Raji (cell line): ENCODE data around the gene ATG13.
A peak's percentile ranks its signal among the peaks of the same experiment; 100 is the strongest.

Source experiments
- POLR2A ChIP-seq: IDR thresholded peaks from 2 replicates; pipeline ENCODE4 v1.6.1; 2011; ENCODE audit warnings: low read depth, low read length, control low read depth; ENCODE audit not compliant: insufficient read depth

Gene ATG13

DNA sequence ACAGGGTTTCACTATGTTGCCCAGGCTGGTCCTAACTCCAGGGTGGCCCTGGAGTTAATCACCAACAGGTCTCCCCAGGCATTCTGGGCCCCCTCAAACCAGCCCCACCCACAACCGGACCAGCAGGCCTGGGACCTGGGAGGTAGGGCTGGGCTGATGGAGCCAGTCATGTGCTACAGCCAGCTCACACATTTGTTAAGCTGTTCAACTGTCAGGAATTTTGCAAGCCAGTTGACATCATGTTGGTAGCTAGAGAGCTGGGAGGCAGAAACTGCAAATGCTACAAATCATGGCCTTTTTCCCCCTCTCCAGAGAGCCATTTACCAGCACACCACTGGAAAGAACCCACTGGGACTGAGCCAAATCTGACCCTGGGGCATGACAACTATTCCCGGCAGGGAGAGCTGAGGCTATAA lies 76.3 kb downstream of the ATG13 start:
- TF ChIP-seq POLR2A: no peak

DNA sequence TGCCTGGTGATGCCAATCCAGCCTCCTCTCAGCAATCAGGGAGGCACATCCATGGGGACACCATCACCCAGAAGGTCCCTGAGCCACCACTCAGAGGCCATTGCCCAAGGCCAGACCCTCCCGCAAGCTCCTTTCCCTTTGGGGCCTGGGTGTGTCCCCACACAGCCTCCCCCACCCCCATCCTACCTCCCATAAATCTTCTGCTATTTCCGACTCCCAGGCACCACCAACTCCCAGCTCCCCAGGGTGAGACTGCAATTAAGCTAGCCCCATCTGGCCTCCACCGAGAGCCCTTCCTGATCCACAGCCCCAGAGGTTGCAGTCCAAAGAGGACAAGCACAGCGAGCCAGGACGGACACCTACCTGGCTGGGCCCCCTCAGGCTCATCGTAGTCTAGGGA lies 76.7 kb downstream of the ATG13 start:
- TF ChIP-seq POLR2A: no peak

DNA sequence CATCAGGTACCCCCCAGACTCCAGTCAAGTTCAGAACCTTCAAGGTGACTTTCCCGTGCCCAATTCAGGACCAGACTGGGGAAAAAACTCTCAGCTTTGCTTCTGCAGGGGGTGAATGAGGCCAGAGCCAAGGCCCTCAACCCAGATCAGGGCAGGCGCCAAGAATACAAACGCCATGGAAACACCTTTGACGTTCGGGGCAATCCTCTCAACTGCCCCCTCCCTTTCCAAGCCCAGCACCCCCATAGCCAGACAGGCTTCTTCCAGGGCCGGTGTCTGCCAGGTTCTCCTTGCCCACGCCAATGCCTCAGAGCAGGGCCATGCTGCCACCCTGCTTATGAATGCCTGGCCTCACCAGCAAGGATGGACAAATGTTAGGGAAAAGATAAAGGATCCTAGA lies 77.3 kb downstream of the ATG13 start:
- no peak for TF ChIP-seq POLR2A

DNA sequence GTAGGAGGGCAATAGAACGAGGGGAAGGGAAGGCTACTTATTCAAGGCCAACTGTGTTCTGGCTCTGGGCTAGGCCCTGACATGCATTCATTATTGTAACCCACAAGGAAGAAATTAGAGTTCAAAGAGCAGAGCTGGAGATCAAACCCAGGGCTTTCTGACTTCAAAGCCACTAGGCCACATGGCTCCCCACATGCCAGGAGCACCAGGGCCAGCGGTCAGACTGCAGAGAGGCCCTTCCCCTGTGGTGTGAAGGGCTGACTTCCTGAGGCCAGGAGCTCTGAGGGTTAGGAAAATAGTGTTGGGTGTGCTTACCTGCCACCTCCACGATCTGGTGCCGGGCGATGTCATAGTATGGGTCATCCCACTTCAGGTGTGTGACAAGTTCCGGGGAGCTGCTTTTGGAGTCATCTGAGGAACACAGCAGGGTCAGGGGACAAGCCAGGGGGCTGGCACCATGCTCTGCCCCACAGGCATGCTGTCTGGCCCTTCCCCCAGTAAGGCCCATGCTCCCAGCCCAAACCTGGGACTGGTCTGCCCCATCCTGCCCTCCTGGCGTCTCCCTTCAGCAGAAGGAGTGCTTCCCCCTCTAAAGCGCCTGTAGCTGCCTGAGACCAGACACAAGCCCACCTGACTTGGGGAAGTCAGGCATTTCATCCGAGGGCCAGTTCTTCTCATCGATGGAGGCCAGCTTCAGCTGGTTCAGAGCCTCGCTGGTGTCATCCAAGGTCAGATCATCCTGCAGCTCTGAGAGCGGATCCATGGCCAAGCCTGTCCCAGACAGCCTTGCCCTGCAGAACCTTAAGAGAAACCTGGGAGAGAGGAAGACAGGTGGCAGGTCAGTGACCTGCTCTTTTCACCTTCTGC lies 78.2 kb downstream of the ATG13 start:
- no peak for TF ChIP-seq POLR2A

DNA sequence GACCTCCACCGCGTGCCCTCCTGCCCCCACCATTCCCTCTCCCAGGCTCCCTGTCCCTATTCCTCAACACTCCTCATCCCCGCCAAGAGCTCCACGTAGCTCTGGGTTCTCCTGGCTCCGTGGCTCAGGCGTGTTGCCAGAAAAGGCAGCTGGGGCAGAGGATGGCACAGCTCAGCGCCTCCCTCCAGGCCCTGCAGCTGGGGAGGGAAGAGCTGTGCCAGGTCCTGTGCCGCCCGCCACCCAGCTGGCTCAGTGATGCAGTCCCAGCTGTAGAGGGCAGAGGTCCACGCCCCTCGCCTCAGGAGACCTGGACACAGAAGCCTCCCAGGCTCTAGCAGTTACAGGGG lies 78.8 kb downstream of the ATG13 start:
- TF ChIP-seq POLR2A: no peak

DNA sequence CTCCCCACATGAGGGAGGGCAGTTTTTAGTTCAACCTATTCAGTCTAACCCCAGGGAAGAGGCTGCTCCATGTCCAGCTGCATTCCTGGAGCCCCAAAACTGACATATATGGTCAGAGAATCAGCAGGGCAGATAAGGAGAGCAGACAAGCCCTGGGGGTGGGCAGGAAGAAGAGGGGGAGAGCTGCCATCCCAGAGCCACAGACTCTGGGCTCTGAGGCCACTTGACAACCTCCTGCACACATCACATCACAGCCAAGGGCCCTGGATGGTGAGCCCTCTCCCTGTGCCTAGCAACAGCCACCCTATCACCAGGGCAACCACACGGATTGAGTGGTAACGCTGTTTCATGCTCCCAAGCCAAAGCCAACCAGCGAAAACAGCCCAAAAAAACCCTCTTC lies 80.0 kb downstream of the ATG13 start:
- TF ChIP-seq POLR2A: no peak

DNA sequence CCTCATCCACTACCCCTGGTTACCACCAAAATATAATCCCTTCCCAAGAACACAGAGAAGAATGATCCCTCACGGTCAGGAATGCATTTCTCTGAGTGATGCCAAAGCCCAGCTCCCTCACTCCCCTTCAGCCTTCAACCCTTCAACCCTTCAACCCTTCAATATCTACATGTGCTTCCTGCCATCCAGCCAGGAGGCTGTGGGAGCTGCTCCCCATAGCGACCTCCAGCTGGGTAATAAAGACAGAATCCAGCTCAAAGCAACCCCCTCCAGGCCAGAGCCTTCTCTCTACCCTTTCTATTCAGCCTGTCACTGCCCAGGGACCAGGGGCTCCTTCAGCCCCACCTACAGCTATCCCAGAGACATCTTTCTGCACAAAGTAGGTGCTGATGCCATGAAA lies 80.4 kb downstream of the ATG13 start:
- no peak for TF ChIP-seq POLR2A

DNA sequence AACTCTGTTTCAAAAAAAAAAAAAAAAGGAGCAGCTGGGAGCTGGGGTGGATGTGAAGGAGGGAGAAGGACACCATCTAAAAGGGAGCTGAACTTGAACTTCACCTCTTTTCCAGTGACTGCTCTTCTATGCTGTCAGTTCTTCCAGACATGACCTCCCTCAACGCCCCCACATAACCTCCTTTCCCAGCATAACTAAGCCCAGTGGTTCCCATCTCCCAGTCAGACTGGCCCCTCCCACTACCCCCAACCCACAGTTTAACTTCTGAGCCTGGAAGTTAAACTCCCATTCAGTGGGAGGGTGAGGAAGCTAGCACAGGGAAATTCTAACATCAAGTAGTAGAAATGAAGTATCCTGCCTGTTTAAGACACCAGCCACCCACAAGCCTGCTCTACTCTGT lies 81.2 kb downstream of the ATG13 start:
- TF ChIP-seq POLR2A: no peak

DNA sequence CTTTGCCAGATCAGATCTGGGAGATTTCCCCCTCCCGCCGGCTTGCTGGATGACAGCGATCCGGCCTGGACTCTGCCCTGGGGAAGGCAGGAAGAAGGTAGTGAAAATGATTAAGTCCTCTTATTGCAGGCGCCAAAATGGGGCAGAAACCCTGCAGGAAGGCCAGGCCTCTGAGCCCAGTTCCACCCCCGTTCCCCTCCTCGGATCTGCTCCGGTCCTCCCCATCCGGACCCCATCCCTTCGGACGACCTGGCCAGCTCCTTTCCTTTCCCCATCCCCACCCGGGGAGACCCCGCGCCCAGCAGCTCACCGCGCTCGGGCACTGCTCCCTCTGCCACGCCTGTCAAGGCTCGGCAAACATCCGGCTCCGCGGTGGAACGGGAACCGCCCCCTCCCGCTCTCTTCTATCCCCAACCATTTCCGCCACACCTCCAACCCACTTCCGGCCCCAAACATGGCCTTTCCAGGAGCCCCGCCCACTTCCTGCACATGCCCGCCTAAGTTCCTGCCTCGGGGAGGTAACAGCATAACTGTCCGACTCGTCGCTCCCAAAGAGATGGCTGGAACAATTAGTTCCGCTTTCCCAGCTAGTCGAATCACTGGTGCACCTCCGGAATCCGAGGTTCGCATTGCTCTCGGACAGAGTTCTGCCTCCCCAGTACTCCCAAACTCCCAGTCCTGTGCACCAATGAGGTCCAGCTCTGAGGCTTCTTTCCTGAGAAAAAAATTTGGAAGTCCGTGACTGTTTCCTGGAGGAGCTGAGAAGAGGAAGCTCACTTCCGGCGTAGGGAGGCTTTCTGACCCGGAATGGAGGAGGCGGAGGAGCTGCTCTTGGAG lies 83.1 kb downstream of the ATG13 start, which contains the start of the genes ARHGAP1 and ZNF408:
ARHGAP1 (minus strand) TSS at position 379 of the 837 bp plus-strand sequence. CDS start 4,512 bp downstream, outside the sequence.
ZNF408 (plus strand) TSS at position 791 of the 837 bp plus-strand sequence; CDS start at position 808, 17 bp downstream.
- TF ChIP-seq POLR2A: peak; percentile 79

DNA sequence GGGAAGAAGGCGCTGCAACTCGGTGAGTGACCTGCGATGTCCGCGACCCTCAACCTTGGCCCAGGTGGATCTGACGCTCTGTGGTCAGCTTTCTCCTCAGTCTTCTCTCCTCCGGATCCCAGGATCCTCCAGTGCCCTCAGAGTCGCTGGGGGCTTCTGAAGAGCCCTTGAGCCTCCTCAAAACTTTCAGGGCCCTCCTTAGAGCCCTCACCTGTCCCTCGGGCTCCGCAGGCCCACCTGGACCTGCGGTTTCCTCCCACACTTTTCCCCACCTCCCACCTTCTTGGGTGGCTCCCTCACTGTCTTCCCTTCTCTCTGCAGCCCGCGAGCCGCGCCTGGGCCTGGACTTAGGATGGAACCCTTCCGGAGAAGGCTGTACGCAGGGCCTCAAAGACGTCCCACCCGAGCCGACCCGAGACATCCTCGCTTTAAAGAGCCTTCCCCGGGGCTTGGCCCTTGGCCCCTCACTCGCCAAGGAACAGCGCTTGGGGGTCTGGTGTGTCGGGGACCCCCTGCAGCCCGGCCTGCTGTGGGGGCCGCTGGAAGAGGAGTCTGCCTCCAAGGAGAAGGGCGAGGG lies 83.8 kb downstream of the ATG13 start:
- peak; percentile 58; the same call in 1 of the 2 replicates for TF ChIP-seq POLR2A

DNA sequence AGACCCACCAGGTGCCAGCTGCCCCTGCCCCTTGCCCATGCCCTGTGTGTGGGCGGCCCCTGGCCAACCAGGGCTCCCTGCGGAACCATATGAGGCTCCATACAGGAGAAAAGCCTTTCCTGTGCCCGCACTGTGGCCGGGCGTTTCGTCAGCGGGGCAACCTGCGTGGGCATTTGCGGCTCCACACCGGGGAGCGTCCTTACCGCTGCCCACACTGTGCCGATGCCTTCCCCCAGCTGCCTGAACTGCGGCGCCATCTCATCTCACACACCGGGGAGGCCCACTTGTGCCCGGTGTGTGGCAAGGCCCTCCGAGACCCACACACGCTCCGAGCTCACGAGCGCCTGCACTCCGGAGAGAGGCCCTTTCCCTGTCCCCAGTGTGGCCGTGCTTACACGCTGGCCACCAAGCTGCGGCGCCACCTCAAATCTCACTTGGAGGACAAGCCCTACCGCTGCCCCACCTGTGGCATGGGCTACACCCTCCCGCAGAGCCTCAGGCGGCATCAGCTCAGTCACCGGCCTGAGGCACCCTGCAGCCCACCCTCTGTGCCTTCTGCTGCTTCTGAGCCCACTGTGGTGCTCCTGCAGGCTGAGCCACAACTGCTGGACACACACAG lies 87.8 kb downstream of the ATG13 start:
- TF ChIP-seq POLR2A: no peak

DNA sequence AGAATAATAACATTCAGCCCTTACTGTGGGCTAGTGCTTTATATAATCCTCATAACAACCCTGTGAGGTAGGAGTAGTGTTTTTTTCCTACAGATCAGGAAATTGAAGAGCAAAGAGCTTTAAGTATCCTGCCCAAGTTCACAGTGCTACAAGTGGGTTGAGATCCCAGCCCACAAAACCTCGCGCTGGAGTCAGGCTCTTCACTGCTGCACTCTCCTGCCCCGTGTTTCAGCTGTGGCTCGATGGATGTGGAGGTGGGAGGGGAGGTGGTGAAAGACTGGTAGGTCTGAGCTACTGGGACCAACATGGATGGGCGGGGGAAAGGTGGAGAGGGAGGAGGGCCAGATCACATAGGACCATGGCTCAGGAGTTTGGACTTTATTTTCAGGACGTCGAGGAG lies 89.5 kb downstream of the ATG13 start:
- no peak for TF ChIP-seq POLR2A

DNA sequence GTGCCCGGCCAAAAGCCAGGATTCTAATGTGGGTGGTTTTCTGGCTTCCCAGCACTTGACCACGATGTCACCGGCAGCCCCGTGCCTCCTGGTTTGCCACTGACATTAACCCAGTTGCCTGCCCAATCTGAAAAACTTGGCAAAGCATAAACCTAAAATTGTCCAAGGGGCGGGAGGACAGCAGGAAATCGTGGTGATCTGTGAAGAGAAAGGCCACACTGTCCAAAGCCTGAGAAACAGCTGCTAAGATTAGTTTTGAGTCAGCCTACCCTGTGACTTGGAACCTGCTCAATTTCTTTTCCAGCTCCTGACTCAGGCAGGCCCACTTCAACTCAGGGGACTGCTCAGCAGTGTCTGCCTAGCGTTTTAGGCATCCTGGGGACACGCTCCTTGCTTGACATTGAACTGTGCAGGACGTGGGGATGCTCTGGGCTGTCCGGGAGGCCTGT lies 93.5 kb downstream of the ATG13 start:
- TF ChIP-seq POLR2A: no peak

DNA sequence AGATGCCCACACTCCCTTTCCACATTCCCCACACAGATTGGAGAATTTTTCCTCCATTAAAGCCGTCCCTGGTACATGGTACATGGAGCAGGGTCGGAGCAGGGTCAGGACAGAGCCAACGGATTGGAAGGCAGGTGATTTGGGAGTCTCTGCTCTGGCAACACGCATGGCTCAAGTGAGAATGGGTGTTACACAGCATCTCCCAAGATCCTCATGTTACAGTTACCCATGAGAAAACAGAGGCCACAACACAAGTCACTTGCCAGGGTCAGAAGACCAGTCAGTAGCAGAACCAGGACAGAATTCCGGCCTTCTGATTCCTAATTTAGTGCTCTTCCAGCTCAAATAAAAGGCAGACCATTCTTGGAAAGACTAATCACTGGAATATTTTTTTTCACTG lies 94.0 kb downstream of the ATG13 start:
- no peak for TF ChIP-seq POLR2A
